Stomach (tissue), 4 donors: Measurements from ENCODE around the gene ATRNL1.

Experiments
- POLR2A ChIP-seq, 4 donors: fragments of 450-650 bp; IDR thresholded peaks; one replicate each; pipeline ENCODE4 v1.6.1; 2016; ENCODE audit warnings: antibody characterized with exemption in 4 of 4, control low read depth in 2 of 4, mild to moderate bottlenecking in 1 of 4, moderate library complexity in 1 of 4
- POLR2AphosphoS5 ChIP-seq, 3 donors: sonication (generic); formaldehyde crosslinking; IDR thresholded peaks; one replicate each; pipeline ENCODE4 v1.6.1; 2016; ENCODE audit warnings: antibody characterized with exemption in 3 of 3
- TF ChIP-seq, protein P1 (sequence below), 7 experiments: fragments of 450-650 bp in 4 of 7; fragments of 200-600 bp in 3 of 7; sonication (generic) in 3 of 7; IDR thresholded peaks; one replicate each; pipeline ENCODE4 v1.5.1; 2016 to 2019; ENCODE audit warnings: antibody characterized with exemption in 7 of 7, control low read depth in 2 of 7, mild to moderate bottlenecking in 1 of 7

- TF ChIP-seq, protein P1, sequence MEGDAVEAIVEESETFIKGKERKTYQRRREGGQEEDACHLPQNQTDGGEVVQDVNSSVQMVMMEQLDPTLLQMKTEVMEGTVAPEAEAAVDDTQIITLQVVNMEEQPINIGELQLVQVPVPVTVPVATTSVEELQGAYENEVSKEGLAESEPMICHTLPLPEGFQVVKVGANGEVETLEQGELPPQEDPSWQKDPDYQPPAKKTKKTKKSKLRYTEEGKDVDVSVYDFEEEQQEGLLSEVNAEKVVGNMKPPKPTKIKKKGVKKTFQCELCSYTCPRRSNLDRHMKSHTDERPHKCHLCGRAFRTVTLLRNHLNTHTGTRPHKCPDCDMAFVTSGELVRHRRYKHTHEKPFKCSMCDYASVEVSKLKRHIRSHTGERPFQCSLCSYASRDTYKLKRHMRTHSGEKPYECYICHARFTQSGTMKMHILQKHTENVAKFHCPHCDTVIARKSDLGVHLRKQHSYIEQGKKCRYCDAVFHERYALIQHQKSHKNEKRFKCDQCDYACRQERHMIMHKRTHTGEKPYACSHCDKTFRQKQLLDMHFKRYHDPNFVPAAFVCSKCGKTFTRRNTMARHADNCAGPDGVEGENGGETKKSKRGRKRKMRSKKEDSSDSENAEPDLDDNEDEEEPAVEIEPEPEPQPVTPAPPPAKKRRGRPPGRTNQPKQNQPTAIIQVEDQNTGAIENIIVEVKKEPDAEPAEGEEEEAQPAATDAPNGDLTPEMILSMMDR (IDR thresholded peaks at IDR 0.05): no peak
- TF ChIP-seq POLR2A (IDR thresholded peaks at IDR 0.05): no peak
- no peak for TF ChIP-seq POLR2AphosphoS5 (IDR thresholded peaks at IDR 0.05)
These were observed 875.1 kb downstream of the ATRNL1 start for GRCh38 chr10:115968236-115968635.
